Adipocyte (in vitro differentiated cells): Measurements from ENCODE around the gene ABCD3.

Experiments
- DNase-seq: peaks from one replicate; pipeline ENCODE4 v3.0.0-alpha.2; 2015; ENCODE audit warnings: low read depth
- H3K27me3 ChIP-seq: replicated peaks from 2 replicates; pipeline ENCODE4 v1.7.0; 2013; ENCODE audit warnings: mild to moderate bottlenecking, low read length, moderate library complexity; ENCODE audit not compliant: control insufficient read depth, insufficient read depth
- H3K36me3 ChIP-seq: 2 replicates; pipeline ENCODE4 v1.7.0; 2013; ENCODE audit warnings: low read length, mild to moderate bottlenecking, moderate library complexity; ENCODE audit not compliant: control insufficient read depth, insufficient read depth, severe bottlenecking
- H3K4me1 ChIP-seq: 2 replicates; pipeline ENCODE4 v1.7.0; 2013; ENCODE audit warnings: mild to moderate bottlenecking, low read length, moderate library complexity; ENCODE audit not compliant: control insufficient read depth, insufficient read depth
- H3K4me3 ChIP-seq: 2 replicates; pipeline ENCODE4 v1.7.0; 2013; ENCODE audit warnings: mild to moderate bottlenecking, low read length, moderate library complexity
- H3K9ac ChIP-seq: 2 replicates; pipeline ENCODE4 v1.7.0; 2013; ENCODE audit warnings: mild to moderate bottlenecking, low read length, moderate library complexity
- H3K9me3 ChIP-seq: 2 replicates; pipeline ENCODE4 v1.7.0; 2013; ENCODE audit warnings: mild to moderate bottlenecking, low read length, moderate library complexity; ENCODE audit not compliant: control insufficient read depth

The ABCD3 gene

GRCh38 chr1:94463765-94464330 lies 45.7 kb downstream of the ABCD3 start:
- H3K27me3 ChIP-seq, result no peaks in the 10 kb centered on the region
- peak; percentile 76 for DNase-seq
- no peaks in the 10 kb centered on the region for H3K9me3 ChIP-seq
- peaks cover 5% of the 10 kb centered on the region for H3K4me1 ChIP-seq
- H3K36me3 ChIP-seq, result peaks cover 42% of the 10 kb centered on the region
- H3K4me3 ChIP-seq, result no peak overlapping the region
- no peak overlapping the region for H3K9ac ChIP-seq

DNA sequence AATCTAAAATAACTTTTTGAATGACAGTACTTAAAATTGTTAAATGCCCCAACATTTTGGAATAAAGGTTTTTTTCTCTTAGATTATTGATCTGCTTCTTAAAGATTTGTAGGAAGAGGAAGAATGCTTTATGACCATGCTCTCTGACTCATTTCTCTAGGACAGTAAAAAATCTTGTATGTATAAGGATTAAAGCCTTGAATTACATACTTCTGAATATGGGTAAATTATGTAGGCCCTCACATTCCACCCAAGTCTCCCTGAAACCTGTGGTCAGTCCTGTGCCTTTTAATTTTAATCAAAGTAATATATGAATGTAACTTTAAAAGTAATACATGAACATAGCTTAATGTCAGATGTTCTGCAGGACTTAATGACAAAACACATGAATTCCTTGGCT lies 50.5 kb downstream of the ABCD3 start:
- H3K36me3 ChIP-seq, result peaks cover 31% of the 10 kb centered on the region

GRCh38 chr1:94471271-94471670 lies 53.1 kb downstream of the ABCD3 start:
- Histone ChIP-seq H3K4me1 (no peaks in the 10 kb centered on the region), H3K36me3 (peaks cover 17% of the 10 kb centered on the region), H3K9ac (no peak overlapping the region), H3K27me3 (no peaks in the 10 kb centered on the region), H3K9me3 (no peaks in the 10 kb centered on the region), H3K4me3 (no peak overlapping the region)
- DNase-seq, result no peak

More for the DNA sequence above, 50.5 kb downstream of the ABCD3 start:
- H3K27me3 ChIP-seq, result no peaks in the 10 kb centered on the region
- no peaks in the 10 kb centered on the region for H3K9me3 ChIP-seq
- DNase-seq, result no peak
- no peak overlapping the region for H3K4me3 ChIP-seq
- no peaks in the 10 kb centered on the region for H3K4me1 ChIP-seq
- H3K9ac ChIP-seq, result no peak overlapping the region

GRCh38 chr1:94475232-94475631 lies 57.0 kb downstream of the ABCD3 start:
- no peaks in the 10 kb centered on the region for H3K4me1 ChIP-seq
- no peak for DNase-seq
- no peaks in the 10 kb centered on the region for H3K27me3 ChIP-seq
- H3K9me3 ChIP-seq, result no peaks in the 10 kb centered on the region
- H3K36me3 ChIP-seq, result peaks cover 30% of the 10 kb centered on the region
- H3K9ac ChIP-seq, result no peak overlapping the region
- H3K4me3 ChIP-seq, result no peak overlapping the region

- Histone ChIP-seq H3K36me3 (peaks cover 43% of the 10 kb centered on the region), H3K9ac (no peak overlapping the region), H3K4me3 (no peak overlapping the region), H3K27me3 (no peaks in the 10 kb centered on the region), H3K4me1 (no peaks in the 10 kb centered on the region), H3K9me3 (no peaks in the 10 kb centered on the region)
- DNase-seq, result no peak
Measured at GRCh38 chr1:94479682-94480081, 61.5 kb downstream of the ABCD3 start.

DNA sequence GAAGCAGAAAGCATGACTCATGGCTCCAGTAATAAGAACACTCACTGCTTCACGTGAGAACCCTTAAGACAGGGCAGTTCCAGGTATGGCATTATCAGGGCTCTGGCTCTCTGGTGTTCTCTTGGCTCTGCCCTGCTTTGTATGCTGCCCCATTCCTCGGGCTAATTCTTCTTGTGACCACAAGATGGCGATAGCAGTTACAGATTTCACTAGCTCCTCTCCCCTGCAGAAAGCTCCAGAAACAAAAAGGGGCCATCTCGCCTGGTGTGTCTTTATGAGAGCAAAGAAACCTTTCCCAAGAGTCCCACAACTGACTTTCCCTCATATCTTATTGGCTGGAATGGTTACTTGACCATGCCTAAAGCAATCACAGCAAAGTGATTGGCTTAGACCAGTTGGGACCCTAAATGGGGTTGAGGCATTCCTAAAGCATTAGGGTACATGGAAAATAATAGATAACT lies 63.3 kb downstream of the ABCD3 start:
- H3K4me1 ChIP-seq, result no peaks in the 10 kb centered on the region
- H3K4me3 ChIP-seq, result no peak overlapping the region
- no peak overlapping the region for H3K9ac ChIP-seq
- peak; percentile 83 for DNase-seq
- H3K36me3 ChIP-seq, result peaks cover 46% of the 10 kb centered on the region
- no peaks in the 10 kb centered on the region for H3K27me3 ChIP-seq
- no peaks in the 10 kb centered on the region for H3K9me3 ChIP-seq

DNA sequence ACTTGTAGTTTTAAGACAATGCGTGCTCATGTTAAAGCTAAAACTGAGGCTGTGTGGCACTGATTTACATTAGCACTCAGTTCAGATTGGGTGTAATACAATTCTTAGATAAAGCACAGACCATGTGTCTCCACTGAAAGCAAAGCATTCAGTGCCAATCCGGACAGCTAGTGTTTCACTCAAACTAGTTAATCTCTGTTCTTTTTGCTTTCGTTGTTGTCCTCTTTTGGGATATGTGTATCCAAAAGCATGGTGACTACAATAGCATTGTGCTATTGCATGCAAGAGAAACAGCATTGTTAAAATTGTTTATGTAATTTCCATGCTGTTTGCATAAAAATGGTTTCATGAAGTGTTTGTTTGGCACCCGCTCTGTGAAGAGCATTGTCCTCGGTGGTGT lies 68.8 kb downstream of the ABCD3 start:
- no peak for DNase-seq
- Histone ChIP-seq H3K9me3 (no peaks in the 10 kb centered on the region), H3K4me3 (no peak overlapping the region), H3K4me1 (no peaks in the 10 kb centered on the region), H3K27me3 (no peaks in the 10 kb centered on the region), H3K36me3 (peaks cover 58% of the 10 kb centered on the region), H3K9ac (no peak overlapping the region)

GRCh38 chr1:94490556-94490955 lies 72.4 kb downstream of the ABCD3 start:
- peaks cover 53% of the 10 kb centered on the region for H3K36me3 ChIP-seq
- H3K27me3 ChIP-seq, result no peaks in the 10 kb centered on the region
- H3K9me3 ChIP-seq, result no peaks in the 10 kb centered on the region

GRCh38 chr1:94496076-94496755 lies 78.0 kb downstream of the ABCD3 start:
- H3K9ac ChIP-seq, result no peak overlapping the region
- H3K27me3 ChIP-seq, result no peaks in the 10 kb centered on the region
- no peak overlapping the region for H3K4me3 ChIP-seq
- peaks cover 45% of the 10 kb centered on the region for H3K36me3 ChIP-seq
- DNase-seq, result no peak
- no peaks in the 10 kb centered on the region for H3K4me1 ChIP-seq
- no peaks in the 10 kb centered on the region for H3K9me3 ChIP-seq

More at GRCh38 chr1:94490556-94490955, 72.4 kb downstream of the ABCD3 start:
- H3K9ac ChIP-seq, result no peak overlapping the region
- H3K4me3 ChIP-seq, result no peak overlapping the region
- no peaks in the 10 kb centered on the region for H3K4me1 ChIP-seq
- DNase-seq, result no peak

GRCh38 chr1:94501426-94501825 lies 83.2 kb downstream of the ABCD3 start:
- DNase-seq, result no peak
- Histone ChIP-seq H3K4me1 (no peaks in the 10 kb centered on the region), H3K36me3 (peaks cover 60% of the 10 kb centered on the region)

DNA sequence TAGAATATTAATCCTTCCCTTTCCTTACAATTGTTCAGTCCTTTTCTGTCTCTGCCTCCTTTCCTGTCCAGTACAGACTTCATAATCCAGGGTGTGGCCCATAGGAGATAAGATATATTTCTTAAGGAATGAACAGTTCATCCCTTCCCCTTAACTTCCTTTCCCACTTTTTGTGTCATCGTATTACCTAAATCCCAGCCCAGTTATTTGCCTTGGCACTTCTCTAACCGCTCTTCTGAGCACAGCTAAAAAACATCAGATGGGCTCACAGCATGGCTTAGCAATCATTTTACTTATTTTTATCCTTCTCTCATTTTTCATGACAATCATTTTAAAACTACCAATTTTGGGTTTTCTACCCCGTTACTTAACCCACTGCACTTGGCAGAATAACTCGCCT lies 83.7 kb downstream of the ABCD3 start:
- no peak for DNase-seq
- Histone ChIP-seq H3K9ac (no peak overlapping the region), H3K4me1 (no peaks in the 10 kb centered on the region), H3K36me3 (peaks cover 62% of the 10 kb centered on the region), H3K4me3 (no peak overlapping the region), H3K27me3 (no peaks in the 10 kb centered on the region), H3K9me3 (no peaks in the 10 kb centered on the region)

More at GRCh38 chr1:94501426-94501825, 83.2 kb downstream of the ABCD3 start:
- H3K27me3 ChIP-seq, result no peaks in the 10 kb centered on the region
- no peak overlapping the region for H3K4me3 ChIP-seq
- no peaks in the 10 kb centered on the region for H3K9me3 ChIP-seq
- H3K9ac ChIP-seq, result no peak overlapping the region
